ENCODE results near the gene MMEL1.
"Not testable (repeated sequence)": the region's sequence is repeated elsewhere in the genome, so short reads cannot be mapped to it uniquely, and the experiment has no call there.

Gene MMEL1

DNA sequence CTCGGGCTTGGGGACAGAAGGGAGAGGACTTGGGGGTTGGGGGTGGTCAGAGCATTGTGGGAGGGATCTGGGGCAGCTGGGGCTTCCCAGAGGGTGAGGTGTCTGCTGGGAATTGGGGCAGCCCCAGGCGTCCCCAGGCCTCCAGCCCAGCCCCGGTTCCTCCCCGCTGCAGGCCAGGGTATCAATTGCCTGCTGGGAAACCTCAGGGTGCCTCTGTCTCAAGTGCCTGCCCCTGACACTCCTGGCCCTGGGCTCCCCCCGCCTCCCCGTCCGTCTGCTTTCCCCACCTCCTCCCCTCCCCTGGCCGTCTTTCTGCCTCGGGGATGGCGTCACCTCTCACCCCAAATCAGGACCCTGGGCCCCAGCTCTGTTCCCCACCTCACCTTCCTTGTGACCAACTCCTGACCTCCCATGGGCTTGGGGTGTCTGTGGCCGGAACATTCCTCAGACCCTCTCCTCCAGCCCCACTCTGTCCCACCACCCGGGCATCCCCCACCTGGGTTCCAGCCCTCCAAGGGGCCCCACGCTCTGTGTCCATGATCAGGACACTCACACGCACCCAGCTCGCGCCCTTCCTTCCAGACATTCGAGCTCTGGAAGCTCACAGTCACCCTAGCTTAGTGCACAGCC, 64.5 kb downstream of the MMEL1 start:
- not testable (repeated sequence) for DNase-seq

DNA sequence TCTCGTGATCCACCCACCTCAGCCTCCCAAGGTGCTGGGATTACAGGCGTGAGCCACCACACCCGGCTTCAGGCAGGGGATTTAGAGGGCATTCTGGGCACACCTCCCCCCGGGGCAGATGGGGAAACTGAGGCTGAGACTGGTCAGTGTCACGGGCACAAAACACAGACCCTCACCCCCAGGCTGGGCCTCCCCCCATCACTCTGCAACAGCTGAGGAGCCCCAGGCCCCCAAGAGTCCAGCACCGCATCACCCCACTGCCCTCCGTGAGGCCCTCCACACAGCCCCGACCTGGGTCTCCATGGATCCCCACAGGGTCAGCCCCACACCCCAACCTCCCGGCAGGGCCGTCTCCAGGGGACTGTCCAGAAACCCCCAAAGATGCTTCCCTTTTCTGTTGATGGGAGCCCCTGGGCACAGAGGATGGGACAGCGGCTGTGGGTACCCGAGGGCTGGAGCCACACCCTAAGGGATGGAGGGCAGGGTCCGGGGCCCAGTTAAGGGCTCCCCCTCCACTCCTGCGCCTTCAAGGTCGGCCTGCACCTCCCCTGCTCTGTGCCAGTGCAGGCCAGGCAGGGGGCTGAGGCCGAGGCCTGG, 65.6 kb downstream of the MMEL1 start:
- DNase-seq: no peak

- DNase-seq: no peak
These were observed 66.4 kb downstream of the MMEL1 start for GRCh38 chr1:2566101-2567045.

DNA sequence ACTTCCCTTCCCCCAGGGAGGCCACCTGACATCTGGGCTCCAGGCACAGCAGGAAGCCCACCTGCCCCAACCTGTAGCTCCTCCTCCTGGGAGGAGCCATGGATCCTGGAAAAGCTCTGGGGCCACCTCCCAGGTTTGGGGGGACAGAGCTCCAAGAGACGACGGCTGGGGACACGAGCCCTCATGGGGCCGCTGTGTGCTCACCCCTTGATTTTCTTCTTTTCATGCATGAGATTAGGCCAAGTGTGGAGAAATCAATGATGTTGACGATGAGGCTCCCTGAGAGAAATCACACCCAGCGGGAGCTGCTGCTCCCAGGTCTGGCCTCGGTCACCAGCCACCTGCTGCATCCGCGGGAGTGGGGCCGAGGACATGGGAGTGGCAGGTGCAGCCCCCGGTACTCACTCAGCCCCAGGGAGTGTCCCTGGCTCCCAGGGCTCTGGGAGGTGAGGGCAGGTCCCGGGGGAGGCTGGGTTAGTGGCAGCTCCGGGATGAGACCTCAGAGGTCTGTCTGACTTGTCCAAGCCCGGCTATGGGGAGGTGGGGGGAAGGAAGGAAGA, 67.9 kb downstream of the MMEL1 start:
- DNase-seq: no peak

GRCh38 chr1:2564006-2564814, 68.6 kb downstream of the MMEL1 start:
- no peak for DNase-seq

GRCh38 chr1:2563205-2563604, 69.6 kb downstream of the MMEL1 start:
- no peak for DNase-seq

DNA sequence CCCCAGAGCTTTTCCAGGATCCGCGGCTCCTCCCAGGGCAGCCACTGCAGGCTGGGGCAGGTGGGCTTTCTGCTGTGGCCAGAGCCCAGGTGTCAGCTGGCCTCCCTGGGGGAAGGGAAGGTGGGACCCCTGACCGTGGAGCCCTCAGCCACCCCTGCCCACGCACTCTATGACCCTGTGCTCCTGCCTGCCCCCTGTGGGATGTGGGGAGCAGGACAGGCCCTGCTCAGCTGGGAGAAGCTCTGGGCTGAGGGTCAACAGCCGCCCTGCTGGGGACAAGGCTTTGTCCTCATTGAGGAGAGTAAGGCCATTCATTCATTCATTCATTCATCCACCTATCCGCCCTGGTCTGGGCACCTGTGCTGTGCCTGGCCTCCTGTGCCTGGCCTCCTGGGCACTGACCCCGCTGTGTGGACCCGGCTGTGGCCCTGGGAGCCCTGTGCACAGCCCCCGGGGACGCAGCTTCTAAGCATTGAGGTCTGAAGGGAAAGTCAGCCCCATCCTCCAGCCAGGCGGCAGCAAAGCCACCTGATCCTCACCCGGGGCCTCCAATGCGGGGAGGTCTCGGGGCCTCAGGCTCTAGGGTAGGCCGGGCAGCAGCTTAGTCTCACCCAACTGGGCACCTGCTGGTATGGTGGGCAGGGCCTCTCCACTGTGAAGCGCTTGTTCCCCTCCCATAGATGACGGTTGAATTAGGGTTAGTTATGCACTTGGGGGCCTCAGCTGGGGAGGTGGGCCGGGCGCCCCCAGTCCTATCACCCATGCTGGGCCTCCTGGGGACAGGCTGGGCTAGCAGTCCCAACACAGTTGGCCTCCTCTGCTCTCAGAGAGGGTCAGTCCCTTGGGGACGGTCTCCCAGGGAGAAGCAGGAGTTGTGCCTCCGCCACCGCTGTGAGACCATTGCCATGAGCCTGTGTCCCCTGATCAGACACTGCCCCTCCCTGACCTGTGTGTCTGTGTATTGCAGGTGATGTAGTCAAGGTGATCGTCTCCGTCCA, 70.6 kb downstream of the MMEL1 start:
- DNase-seq: no peak

- DNase-seq: no peak
These were observed 71.4 kb downstream of the MMEL1 start for GRCh38 chr1:2561446-2561845.

- DNase-seq: no peak
These were observed 72.3 kb downstream of the MMEL1 start for GRCh38 chr1:2560299-2561073.

DNA sequence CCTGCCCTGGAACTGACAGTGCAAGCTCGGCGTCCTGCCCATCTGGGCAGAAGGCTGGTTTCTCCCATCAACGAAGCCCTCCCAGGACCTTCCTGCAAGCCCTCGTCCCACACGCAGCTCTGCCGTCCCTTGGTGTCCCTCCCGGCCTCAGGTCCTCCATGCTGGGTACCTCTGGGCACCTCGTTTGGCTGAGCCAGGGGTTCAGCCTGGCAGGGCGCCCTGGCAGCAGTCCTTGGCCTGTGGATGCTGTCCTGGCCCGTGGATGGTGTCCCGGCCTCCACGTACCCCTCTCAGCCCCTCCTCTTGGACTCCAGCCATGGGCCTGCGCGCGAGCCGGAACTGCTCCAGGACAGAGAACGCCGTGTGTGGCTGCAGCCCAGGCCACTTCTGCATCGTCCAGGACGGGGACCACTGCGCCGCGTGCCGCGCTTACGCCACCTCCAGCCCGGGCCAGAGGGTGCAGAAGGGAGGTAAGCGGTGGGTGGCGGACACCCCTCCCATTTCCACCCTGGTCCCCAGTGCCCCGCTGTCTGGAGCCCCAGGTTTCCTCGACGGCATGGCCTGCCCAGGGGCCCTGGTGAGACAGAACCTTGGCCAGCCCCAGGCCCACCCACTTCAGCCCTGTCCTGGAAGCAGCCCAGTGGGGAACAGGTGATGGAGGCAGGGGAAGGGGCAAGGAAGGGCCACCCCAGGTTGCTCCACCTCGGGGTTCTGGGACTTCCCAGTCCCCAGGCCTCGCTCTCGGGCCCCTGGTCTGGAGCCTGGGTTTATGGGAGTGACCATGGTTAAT, 73.1 kb downstream of the MMEL1 start:
- no peak for DNase-seq

DNA sequence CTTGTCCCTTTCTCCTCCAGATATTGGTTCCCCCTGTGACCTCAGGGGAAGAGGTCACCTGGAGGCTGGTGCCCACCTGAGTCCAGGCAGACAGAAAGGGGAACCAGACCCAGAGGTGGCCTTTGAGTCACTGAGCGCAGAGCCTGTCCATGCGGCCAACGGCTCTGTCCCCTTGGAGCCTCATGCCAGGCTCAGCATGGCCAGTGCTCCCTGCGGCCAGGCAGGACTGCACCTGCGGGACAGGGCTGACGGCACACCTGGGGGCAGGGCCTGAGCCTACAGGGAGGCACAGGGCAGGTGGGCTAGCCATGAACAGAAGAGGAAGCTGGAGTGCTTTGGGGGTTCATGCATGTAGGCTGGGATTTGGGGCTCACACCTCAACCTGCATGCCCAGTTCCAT, 74.0 kb downstream of the MMEL1 start:
- DNase-seq: no peak

DNA sequence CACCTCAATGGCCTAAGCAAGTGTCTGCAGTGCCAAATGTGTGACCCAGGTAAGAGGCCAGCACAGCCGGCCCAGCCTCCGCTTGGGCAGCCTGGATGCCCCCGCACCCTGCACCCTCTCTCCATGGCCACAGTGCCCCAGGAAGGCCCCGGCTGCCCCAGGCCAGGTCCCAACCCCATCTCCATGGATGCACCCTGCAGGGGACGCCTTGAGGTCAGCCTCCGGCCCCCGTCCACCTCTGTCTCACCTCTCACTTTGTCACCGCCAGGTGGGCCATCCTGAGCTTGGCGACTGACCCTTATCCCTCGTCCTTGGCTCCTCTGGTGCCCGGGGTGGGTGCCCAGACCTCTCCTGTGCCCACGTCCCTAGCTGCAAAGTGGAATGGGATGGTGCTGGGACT, 74.4 kb downstream of the MMEL1 start:
- no peak for DNase-seq

- DNase-seq: no peak
These were observed 75.1 kb downstream of the MMEL1 start for GRCh38 chr1:2557482-2558400.

DNA sequence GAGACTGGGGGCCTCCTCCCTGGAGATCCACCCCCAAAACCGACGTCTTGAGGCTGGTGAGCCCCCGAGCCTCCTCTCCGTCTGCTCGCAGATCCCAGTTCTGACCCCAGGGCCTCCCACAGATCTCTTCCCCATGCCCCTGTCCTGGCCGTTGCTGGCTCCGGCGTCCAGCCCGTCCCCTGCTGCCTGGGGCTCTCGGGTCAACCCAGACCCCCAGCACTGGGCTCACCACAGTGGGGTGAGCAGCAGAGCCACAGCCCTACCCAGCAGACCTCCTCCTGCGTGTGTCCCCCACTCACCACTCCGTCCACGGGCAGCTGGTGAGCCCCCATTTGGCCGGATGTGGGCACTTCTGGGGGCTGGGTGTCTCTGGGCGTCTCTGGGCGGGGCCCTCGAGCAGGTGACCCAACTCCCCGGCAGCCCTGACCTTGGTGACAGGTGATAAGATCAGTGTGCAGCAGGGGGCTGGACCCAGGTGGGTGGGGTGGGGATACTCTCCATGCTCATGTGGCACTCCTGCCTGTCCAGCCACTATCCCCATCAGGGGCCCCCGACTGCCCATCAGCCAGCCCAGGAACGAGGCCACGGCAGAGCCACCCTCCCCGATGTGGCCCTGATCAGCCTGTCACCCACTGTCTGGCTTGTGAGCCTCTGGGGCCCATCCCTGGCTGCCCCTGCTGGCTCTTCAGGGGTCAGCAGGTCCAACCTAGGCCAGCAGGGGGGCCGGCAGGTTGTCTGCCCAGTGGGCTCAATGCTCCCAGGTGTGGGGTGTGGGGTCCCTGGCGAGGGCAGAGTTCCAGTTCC, 75.9 kb downstream of the MMEL1 start:
- no peak for DNase-seq

DNA sequence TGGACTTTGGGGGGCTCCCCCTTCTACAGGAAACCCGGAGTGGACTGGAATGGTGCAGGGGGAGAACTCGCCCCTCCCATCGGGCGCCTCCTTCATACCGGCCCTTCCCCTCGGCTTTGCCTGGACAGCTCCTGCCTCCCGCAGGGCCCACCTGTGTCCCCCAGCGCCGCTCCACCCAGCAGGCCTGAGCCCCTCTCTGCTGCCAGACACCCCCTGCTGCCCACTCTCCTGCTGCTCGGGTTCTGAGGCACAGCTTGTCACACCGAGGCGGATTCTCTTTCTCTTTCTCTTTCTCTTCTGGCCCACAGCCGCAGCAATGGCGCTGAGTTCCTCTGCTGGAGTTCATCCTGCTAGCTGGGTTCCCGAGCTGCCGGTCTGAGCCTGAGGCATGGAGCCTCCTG, 76.5 kb downstream of the MMEL1 start, which contains the start of gene TNFRSF14:
TSS of gene TNFRSF14 (plus strand) at position 95 of the 401 bp plus-strand sequence. CDS start at position 389, 294 bp downstream.
- DNase-seq: no peak

- DNase-seq: no peak
These were observed 77.1 kb downstream of the MMEL1 start for GRCh38 chr1:2555634-2556276.
